Neuron (in vitro differentiated cells): Measurements from ENCODE around the gene TTLL9.

Source experiments
- H2AFZ ChIP-seq: one replicate; pipeline ENCODE4 v1.6.1; 2013; ENCODE audit warnings: low read depth, mild to moderate bottlenecking, inconsistent platforms, low read length, moderate library complexity
- H3K27me3 ChIP-seq: one replicate; pipeline ENCODE4 v1.6.1; 2013; ENCODE audit warnings: low read length; ENCODE audit not compliant: insufficient read depth
- H3K36me3 ChIP-seq: one replicate; pipeline ENCODE4 v1.6.1; 2013; ENCODE audit warnings: low read length; ENCODE audit not compliant: insufficient read depth
- H3K4me1 ChIP-seq: one replicate; pipeline ENCODE4 v1.6.1; 2013; ENCODE audit warnings: low read length; ENCODE audit not compliant: insufficient read depth
- H3K4me3 ChIP-seq: 2 replicates; pipeline ENCODE4 v1.5.1; 2013; ENCODE audit warnings: mild to moderate bottlenecking, low read length, moderate library complexity
- H3K9me3 ChIP-seq: one replicate; pipeline ENCODE4 v1.6.1; 2013; ENCODE audit warnings: low read length

The TTLL9 gene

GRCh38 chr20:31969991-31970390 lies 99.6 kb downstream of the TTLL9 start:
- peaks cover 6% of the 10 kb centered on the region for H3K4me1 ChIP-seq
- no peaks in the 10 kb centered on the region for H3K36me3 ChIP-seq
- no peak overlapping the region for H2AFZ ChIP-seq
- peaks cover 30% of the 10 kb centered on the region for H3K27me3 ChIP-seq
- no peak overlapping the region for H3K4me3 ChIP-seq
- H3K9me3 ChIP-seq: no peaks in the 10 kb centered on the region

GRCh38 chr20:31972471-31973021 lies 102.1 kb downstream of the TTLL9 start:
- Histone ChIP-seq H3K36me3 (no peaks in the 10 kb centered on the region), H3K9me3 (no peaks in the 10 kb centered on the region), H3K27me3 (peaks cover 11% of the 10 kb centered on the region), H2AFZ (no peak overlapping the region), H3K4me1 (peaks cover 11% of the 10 kb centered on the region), H3K4me3 (no peak overlapping the region)

GRCh38 chr20:31974296-31974695 lies 103.9 kb downstream of the TTLL9 start:
- peaks cover 11% of the 10 kb centered on the region for H3K27me3 ChIP-seq
- no peak overlapping the region for H3K4me3 ChIP-seq
- H3K4me1 ChIP-seq: peaks cover 10% of the 10 kb centered on the region
- no peak overlapping the region for H2AFZ ChIP-seq
- H3K36me3 ChIP-seq: no peaks in the 10 kb centered on the region
- H3K9me3 ChIP-seq: no peaks in the 10 kb centered on the region

GRCh38 chr20:31974951-31975487 lies 104.6 kb downstream of the TTLL9 start:
- H3K4me1 ChIP-seq: peaks cover 10% of the 10 kb centered on the region
- H3K9me3 ChIP-seq: no peaks in the 10 kb centered on the region
- no peak overlapping the region for H3K4me3 ChIP-seq
- no peak overlapping the region for H2AFZ ChIP-seq
- H3K36me3 ChIP-seq: no peaks in the 10 kb centered on the region
- H3K27me3 ChIP-seq: peaks cover 9% of the 10 kb centered on the region

GRCh38 chr20:31975874-31976273 lies 105.4 kb downstream of the TTLL9 start:
- Histone ChIP-seq H3K4me1 (peaks cover 10% of the 10 kb centered on the region), H3K4me3 (no peak overlapping the region), H3K36me3 (no peaks in the 10 kb centered on the region), H2AFZ (no peak overlapping the region), H3K9me3 (no peaks in the 10 kb centered on the region), H3K27me3 (peaks cover 8% of the 10 kb centered on the region)

- H3K4me3 ChIP-seq: no peak overlapping the region
- H3K4me1 ChIP-seq: peaks cover 10% of the 10 kb centered on the region
- H3K9me3 ChIP-seq: no peaks in the 10 kb centered on the region
- no peak overlapping the region for H2AFZ ChIP-seq
- H3K36me3 ChIP-seq: no peaks in the 10 kb centered on the region
- H3K27me3 ChIP-seq: peaks cover 3% of the 10 kb centered on the region
Measured at GRCh38 chr20:31977080-31977479, 106.6 kb downstream of the TTLL9 start.

GRCh38 chr20:31979713-31980426 lies 109.4 kb downstream of the TTLL9 start:
- Histone ChIP-seq H3K27me3 (no peaks in the 10 kb centered on the region), H3K36me3 (no peaks in the 10 kb centered on the region)

GRCh38 chr20:31981784-31982183 lies 111.3 kb downstream of the TTLL9 start:
- Histone ChIP-seq H3K4me1 (no peaks in the 10 kb centered on the region), H3K27me3 (no peaks in the 10 kb centered on the region), H2AFZ (no peak overlapping the region), H3K9me3 (no peaks in the 10 kb centered on the region), H3K4me3 (no peak overlapping the region), H3K36me3 (no peaks in the 10 kb centered on the region)

More at GRCh38 chr20:31979713-31980426, 109.4 kb downstream of the TTLL9 start:
- no peak overlapping the region for H2AFZ ChIP-seq
- no peaks in the 10 kb centered on the region for H3K9me3 ChIP-seq
- no peak overlapping the region for H3K4me3 ChIP-seq
- peaks cover 6% of the 10 kb centered on the region for H3K4me1 ChIP-seq

GRCh38 chr20:31984981-31985471 lies 114.6 kb downstream of the TTLL9 start:
- Histone ChIP-seq H3K4me1 (no peaks in the 10 kb centered on the region), H2AFZ (no peak overlapping the region), H3K27me3 (no peaks in the 10 kb centered on the region), H3K4me3 (no peak overlapping the region), H3K9me3 (no peaks in the 10 kb centered on the region), H3K36me3 (no peaks in the 10 kb centered on the region)

- Histone ChIP-seq H3K27me3 (peaks cover 1% of the 10 kb centered on the region), H2AFZ (no peak overlapping the region), H3K36me3 (no peaks in the 10 kb centered on the region), H3K9me3 (no peaks in the 10 kb centered on the region), H3K4me1 (no peaks in the 10 kb centered on the region), H3K4me3 (no peak overlapping the region)
Measured at GRCh38 chr20:31987744-31988143, 117.3 kb downstream of the TTLL9 start.

GRCh38 chr20:31988430-31989015 lies 118.1 kb downstream of the TTLL9 start:
- no peaks in the 10 kb centered on the region for H3K4me1 ChIP-seq
- no peak overlapping the region for H3K4me3 ChIP-seq
- H3K27me3 ChIP-seq: peaks cover 9% of the 10 kb centered on the region
- H2AFZ ChIP-seq: no peak overlapping the region
- no peaks in the 10 kb centered on the region for H3K9me3 ChIP-seq
- H3K36me3 ChIP-seq: no peaks in the 10 kb centered on the region

GRCh38 chr20:31989030-31989645 lies 118.7 kb downstream of the TTLL9 start:
- Histone ChIP-seq H3K36me3 (no peaks in the 10 kb centered on the region), H3K4me1 (no peaks in the 10 kb centered on the region), H3K27me3 (peaks cover 15% of the 10 kb centered on the region), H3K4me3 (no peak overlapping the region), H3K9me3 (no peaks in the 10 kb centered on the region), H2AFZ (no peak overlapping the region)
